Activated CD4-positive, alpha-beta T cell treated with anti-CD3 and anti-CD28 coated beads for 4 hours (primary cell): ENCODE results near the gene PIGQ.

ENCODE experiments used
- DNase-seq, 2 donors: peaks; one replicate each; pipeline ENCODE4 v3.0.0-alpha.2; 2020

The PIGQ gene

GRCh38 chr16:630815-631405 is 61.1 kb downstream of the PIGQ start, which contains the start of gene WFIKKN1:
TSS of gene WFIKKN1 (plus strand) at chr16:630985. CDS start at chr16:631254, 269 bp downstream.
- DNase-seq, result no peak

GRCh38 chr16:631808-632358 is 62.1 kb downstream of the PIGQ start:
- no peak for DNase-seq

DNA sequence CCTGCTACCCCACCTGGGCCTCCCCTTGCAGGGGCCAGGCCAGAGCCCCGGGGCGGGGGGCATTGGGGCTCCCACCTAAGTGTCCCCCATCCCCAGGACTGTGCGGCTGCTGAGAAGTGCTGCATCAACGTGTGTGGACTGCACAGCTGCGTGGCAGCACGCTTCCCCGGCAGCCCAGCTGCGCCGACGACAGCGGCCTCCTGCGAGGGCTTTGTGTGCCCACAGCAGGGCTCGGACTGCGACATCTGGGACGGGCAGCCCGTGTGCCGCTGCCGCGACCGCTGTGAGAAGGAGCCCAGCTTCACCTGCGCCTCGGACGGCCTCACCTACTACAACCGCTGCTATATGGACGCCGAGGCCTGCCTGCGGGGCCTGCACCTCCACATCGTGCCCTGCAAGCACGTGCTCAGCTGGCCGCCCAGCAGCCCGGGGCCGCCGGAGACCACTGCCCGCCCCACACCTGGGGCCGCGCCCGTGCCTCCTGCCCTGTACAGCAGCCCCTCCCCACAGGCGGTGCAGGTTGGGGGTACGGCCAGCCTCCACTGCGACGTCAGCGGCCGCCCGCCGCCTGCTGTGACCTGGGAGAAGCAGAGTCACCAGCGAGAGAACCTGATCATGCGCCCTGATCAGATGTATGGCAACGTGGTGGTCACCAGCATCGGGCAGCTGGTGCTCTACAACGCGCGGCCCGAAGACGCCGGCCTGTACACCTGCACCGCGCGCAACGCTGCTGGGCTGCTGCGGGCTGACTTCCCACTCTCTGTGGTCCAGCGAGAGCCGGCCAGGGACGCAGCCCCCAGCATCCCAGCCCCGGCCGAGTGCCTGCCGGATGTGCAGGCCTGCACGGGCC is 62.9 kb downstream of the PIGQ start:
- DNase-seq, result no peak

GRCh38 chr16:633336-634050 is 63.7 kb downstream of the PIGQ start:
- no peak for DNase-seq
